Progenitor cell of endocrine pancreas (in vitro differentiated cells): ENCODE results near the gene RNF214. TPM values are rescaled to one million over a fixed set of nuclear protein-coding genes. Genes with fewer than 3 reads are reported as not detected.

Source experiments
- DNase-seq: peaks from one replicate; pipeline ENCODE4 v3.0.0; 2021; ENCODE audit warnings: low spot score; ENCODE audit not compliant: unreplicated experiment
- H3K27ac Mint-ChIP-seq: 2 replicates; pipeline ENCODE4 v1.8.0; 2021; ENCODE audit warnings: mild to moderate bottlenecking, moderate library complexity, mixed read lengths
- H3K27me3 Mint-ChIP-seq: 2 replicates; pipeline ENCODE4 v1.8.0; 2021; ENCODE audit warnings: mixed read lengths
- H3K36me3 Mint-ChIP-seq: 2 replicates; pipeline ENCODE4 v1.8.0; 2022; ENCODE audit warnings: mixed read lengths; ENCODE audit not compliant: insufficient read depth
- H3K4me1 Mint-ChIP-seq: 2 replicates; pipeline ENCODE4 v1.8.0; 2021; ENCODE audit warnings: low read depth, mixed read lengths
- H3K4me3 Mint-ChIP-seq: 2 replicates; pipeline ENCODE4 v1.8.0; 2021; ENCODE audit warnings: low read depth, mild to moderate bottlenecking, moderate library complexity, mixed read lengths
- H3K9me3 Mint-ChIP-seq: 2 replicates; pipeline ENCODE4 v1.8.0; 2021; ENCODE audit warnings: low read depth, mixed read lengths
- total RNA-seq: library from RNA; stranded (reverse); gene quantifications from 2 replicates; pipeline ENCODE4 v1.2.1, GENCODE V29; 2021
- TF ChIP-seq, protein P1 (sequence below): fragments of 200-600 bp; sonication (generic); IDR thresholded peaks from one replicate; pipeline ENCODE4 v1.5.0; 2021; ENCODE audit warnings: antibody characterized with exemption, mild to moderate bottlenecking; ENCODE audit not compliant: unreplicated experiment

The RNF214 gene
- total RNA-seq, 1 donor from 2014 or later, result 55.8 TPM

DNA sequence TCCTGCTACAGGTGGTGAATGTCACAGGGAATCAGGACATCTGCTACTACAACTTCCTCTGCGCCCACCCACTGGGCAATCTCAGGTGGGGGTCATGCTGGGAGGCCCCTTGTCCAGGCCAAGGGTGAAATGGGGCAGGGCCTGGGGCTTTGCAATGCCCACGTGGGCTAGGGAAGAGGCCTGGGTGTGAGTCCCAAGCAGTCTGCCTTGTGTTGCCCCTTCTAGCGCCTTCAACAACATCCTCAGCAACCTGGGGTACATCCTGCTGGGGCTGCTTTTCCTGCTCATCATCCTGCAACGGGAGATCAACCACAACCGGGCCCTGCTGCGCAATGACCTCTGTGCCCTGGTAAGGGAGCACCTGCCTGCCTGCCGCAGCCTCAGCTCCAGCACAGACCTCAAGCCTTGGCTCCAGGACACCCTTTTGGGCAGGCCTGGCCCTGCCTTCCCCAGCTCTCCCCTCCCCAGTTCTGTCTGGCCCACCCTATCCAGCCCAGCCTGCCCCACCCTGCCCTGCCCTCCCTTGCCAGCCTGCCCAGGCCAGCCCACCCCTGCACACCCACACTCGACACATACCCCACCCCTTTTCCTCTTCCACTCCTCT is 42.4 kb upstream of the RNF214 start:
- no peaks in the 10 kb centered on the region for H3K27me3 Mint-ChIP-seq
- TF ChIP-seq, protein P1, sequence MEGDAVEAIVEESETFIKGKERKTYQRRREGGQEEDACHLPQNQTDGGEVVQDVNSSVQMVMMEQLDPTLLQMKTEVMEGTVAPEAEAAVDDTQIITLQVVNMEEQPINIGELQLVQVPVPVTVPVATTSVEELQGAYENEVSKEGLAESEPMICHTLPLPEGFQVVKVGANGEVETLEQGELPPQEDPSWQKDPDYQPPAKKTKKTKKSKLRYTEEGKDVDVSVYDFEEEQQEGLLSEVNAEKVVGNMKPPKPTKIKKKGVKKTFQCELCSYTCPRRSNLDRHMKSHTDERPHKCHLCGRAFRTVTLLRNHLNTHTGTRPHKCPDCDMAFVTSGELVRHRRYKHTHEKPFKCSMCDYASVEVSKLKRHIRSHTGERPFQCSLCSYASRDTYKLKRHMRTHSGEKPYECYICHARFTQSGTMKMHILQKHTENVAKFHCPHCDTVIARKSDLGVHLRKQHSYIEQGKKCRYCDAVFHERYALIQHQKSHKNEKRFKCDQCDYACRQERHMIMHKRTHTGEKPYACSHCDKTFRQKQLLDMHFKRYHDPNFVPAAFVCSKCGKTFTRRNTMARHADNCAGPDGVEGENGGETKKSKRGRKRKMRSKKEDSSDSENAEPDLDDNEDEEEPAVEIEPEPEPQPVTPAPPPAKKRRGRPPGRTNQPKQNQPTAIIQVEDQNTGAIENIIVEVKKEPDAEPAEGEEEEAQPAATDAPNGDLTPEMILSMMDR, result no peak
- no peak for DNase-seq
- H3K4me3 Mint-ChIP-seq, result no peak overlapping the region
- H3K4me1 Mint-ChIP-seq, result peaks cover 4% of the 10 kb centered on the region
- H3K36me3 Mint-ChIP-seq, result peaks cover 10% of the 10 kb centered on the region
- H3K27ac Mint-ChIP-seq, result no peak overlapping the region
- no peaks in the 10 kb centered on the region for H3K9me3 Mint-ChIP-seq

DNA sequence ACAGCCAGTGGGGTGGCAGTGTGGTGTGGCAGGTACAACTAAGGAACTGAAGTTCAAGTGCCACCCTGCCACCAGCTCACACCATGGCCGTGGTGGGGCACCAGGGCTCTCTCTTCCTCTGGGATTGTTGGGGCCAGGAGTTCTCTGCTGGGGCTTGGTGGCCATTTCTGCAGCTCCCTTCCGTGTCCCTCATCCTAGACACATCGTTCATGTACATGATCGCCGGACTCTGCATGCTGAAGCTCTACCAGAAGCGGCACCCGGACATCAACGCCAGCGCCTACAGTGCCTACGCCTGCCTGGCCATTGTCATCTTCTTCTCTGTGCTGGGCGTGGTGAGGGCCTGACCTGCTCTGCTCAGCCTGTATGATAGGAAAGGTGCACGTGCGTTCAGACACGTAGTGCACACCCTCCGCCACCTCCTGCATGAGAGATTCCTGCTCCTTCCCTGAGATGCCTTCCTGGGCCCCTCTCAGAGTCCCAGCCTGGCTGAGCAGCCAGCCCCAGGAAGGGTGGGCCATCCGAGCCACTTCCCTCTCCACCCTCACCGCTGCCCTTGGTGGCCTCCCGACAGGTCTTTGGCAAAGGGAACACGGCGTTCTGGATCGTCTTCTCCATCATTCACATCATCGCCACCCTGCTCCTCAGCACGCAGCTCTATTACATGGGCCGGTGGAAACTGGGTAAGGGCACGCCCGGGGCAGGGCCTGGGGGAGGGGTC is 40.6 kb upstream of the RNF214 start:
- Mint-ChIP-seq H3K27ac (no peak overlapping the region), H3K4me3 (no peak overlapping the region), H3K27me3 (no peaks in the 10 kb centered on the region), H3K9me3 (no peaks in the 10 kb centered on the region), H3K36me3 (peaks cover 10% of the 10 kb centered on the region), H3K4me1 (no peaks in the 10 kb centered on the region)
- DNase-seq, result no peak
- TF ChIP-seq, protein P1, result no peak

GRCh38 chr11:117192401-117192875 is 40.0 kb upstream of the RNF214 start:
- no peak overlapping the region for H3K27ac Mint-ChIP-seq

GRCh38 chr11:117193130-117194020 is 39.1 kb upstream of the RNF214 start:
- Mint-ChIP-seq H3K9me3 (no peaks in the 10 kb centered on the region), H3K27ac (no peak overlapping the region), H3K36me3 (peaks cover 13% of the 10 kb centered on the region), H3K4me3 (no peak overlapping the region), H3K27me3 (peaks cover 4% of the 10 kb centered on the region), H3K4me1 (peaks cover 3% of the 10 kb centered on the region)
- TF ChIP-seq, protein P1, result no peak
- DNase-seq, result no peak

More at GRCh38 chr11:117192401-117192875, 40.0 kb upstream of the RNF214 start:
- DNase-seq, result no peak
- TF ChIP-seq, protein P1, result no peak
- Mint-ChIP-seq H3K4me3 (no peak overlapping the region), H3K4me1 (no peaks in the 10 kb centered on the region), H3K27me3 (no peaks in the 10 kb centered on the region), H3K9me3 (no peaks in the 10 kb centered on the region), H3K36me3 (peaks cover 10% of the 10 kb centered on the region)

- Mint-ChIP-seq H3K27ac (no peak overlapping the region), H3K4me1 (peaks cover 3% of the 10 kb centered on the region), H3K9me3 (no peaks in the 10 kb centered on the region), H3K27me3 (peaks cover 9% of the 10 kb centered on the region), H3K4me3 (no peak overlapping the region), H3K36me3 (peaks cover 11% of the 10 kb centered on the region)
- TF ChIP-seq, protein P1, result no peak
- no peak for DNase-seq
These were observed 38.2 kb upstream of the RNF214 start for GRCh38 chr11:117194267-117194666.
